ENCODE measurements around the gene SCN2B. TPM values are rescaled to one million over a fixed set of nuclear protein-coding genes. Genes with fewer than 3 reads are reported as not detected.

Gene SCN2B
- total RNA-seq, 1 donor from 2014 or later, result 24.9 TPM

- peaks cover 8% of the 10 kb centered on the region for H3K4me1 ChIP-seq
- no peaks in the 10 kb centered on the region for H3K27me3 ChIP-seq (ENCODE audit: low read depth)
- no peak overlapping the region for H3K4me3 ChIP-seq
- intact Hi-C loops (cut with micrococcal nuclease), result no loop called here
- H3K9me3 ChIP-seq (replicated peaks), result no peaks in the 10 kb centered on the region
- no peak overlapping the region for H3K27ac ChIP-seq (replicated peaks)
- TF ChIP-seq, protein P1, sequence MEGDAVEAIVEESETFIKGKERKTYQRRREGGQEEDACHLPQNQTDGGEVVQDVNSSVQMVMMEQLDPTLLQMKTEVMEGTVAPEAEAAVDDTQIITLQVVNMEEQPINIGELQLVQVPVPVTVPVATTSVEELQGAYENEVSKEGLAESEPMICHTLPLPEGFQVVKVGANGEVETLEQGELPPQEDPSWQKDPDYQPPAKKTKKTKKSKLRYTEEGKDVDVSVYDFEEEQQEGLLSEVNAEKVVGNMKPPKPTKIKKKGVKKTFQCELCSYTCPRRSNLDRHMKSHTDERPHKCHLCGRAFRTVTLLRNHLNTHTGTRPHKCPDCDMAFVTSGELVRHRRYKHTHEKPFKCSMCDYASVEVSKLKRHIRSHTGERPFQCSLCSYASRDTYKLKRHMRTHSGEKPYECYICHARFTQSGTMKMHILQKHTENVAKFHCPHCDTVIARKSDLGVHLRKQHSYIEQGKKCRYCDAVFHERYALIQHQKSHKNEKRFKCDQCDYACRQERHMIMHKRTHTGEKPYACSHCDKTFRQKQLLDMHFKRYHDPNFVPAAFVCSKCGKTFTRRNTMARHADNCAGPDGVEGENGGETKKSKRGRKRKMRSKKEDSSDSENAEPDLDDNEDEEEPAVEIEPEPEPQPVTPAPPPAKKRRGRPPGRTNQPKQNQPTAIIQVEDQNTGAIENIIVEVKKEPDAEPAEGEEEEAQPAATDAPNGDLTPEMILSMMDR (IDR thresholded peaks at IDR 0.05; ENCODE audit: borderline replicate concordance), result no peak
- no peaks in the 10 kb centered on the region for H3K36me3 ChIP-seq
- DNase-seq, result no peak
Measured at GRCh38 chr11:118128721-118129470, 47.5 kb downstream of the SCN2B start.

GRCh38 chr11:118128310-118128709 lies 48.1 kb downstream of the SCN2B start:
- Histone ChIP-seq H3K9me3 (replicated peaks) (no peaks in the 10 kb centered on the region), H3K4me1 (peaks cover 8% of the 10 kb centered on the region), H3K36me3 (no peaks in the 10 kb centered on the region), H3K4me3 (no peak overlapping the region), H3K27me3 (ENCODE audit: low read depth) (no peaks in the 10 kb centered on the region), H3K27ac (replicated peaks) (no peak overlapping the region)
- TF ChIP-seq, protein P1 (IDR thresholded peaks at IDR 0.05; ENCODE audit: borderline replicate concordance), result no peak
- intact Hi-C loops (cut with micrococcal nuclease), result no loop called here
- DNase-seq, result no peak

DNA sequence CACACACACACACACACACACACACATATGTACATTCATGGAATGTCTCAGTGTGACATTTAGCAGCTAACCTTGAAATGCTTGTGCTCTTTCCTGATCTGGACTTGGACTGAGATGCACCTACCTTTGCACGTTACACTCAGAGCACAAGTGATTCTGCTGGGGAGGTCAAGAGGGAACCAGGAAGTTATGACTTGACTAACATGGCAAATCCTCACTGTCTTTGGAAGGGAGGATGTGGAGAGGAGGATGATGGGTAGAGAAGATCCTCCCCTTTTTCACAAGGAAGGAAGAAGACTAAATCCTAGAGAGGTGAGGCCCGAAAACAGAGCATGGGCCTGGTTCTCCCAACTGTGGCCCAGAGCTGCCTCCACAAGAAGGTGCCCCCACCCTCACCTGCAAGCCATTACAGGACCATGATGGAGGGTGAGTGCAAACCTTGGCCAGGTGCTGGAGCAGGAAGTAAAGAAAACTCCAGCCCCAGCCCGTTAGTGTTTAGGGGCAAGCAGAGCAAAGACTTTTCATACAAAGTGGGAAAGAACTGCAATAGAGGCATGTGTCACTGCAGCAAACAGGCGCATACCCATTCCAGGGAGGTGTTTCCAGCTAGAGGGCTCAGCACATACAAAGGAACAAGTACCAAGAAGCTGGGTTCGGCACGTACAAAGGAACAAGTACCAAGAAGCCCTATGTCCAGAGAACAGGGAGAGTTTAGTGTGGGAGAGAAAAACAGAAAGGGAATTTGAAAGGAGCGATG lies 50.2 kb downstream of the SCN2B start:
- Histone ChIP-seq H3K4me1 (peaks cover 8% of the 10 kb centered on the region), H3K27ac (replicated peaks) (no peak overlapping the region), H3K36me3 (no peaks in the 10 kb centered on the region), H3K9me3 (replicated peaks) (no peaks in the 10 kb centered on the region), H3K4me3 (no peak overlapping the region), H3K27me3 (ENCODE audit: low read depth) (no peaks in the 10 kb centered on the region)
- no peak for DNase-seq
- intact Hi-C loops (cut with micrococcal nuclease), result no loop called here
- TF ChIP-seq, protein P1 (IDR thresholded peaks at IDR 0.05; ENCODE audit: borderline replicate concordance), result no peak

GRCh38 chr11:118124929-118125535 lies 51.4 kb downstream of the SCN2B start:
- Histone ChIP-seq H3K9me3 (replicated peaks) (no peaks in the 10 kb centered on the region), H3K27ac (replicated peaks) (no peak overlapping the region), H3K27me3 (ENCODE audit: low read depth) (no peaks in the 10 kb centered on the region), H3K4me3 (no peak overlapping the region), H3K36me3 (no peaks in the 10 kb centered on the region), H3K4me1 (peaks cover 6% of the 10 kb centered on the region)
- intact Hi-C loops (cut with micrococcal nuclease), result no loop called here
- DNase-seq, result no peak
- TF ChIP-seq, protein P1 (IDR thresholded peaks at IDR 0.05; ENCODE audit: borderline replicate concordance), result no peak

- no peaks in the 10 kb centered on the region for H3K36me3 ChIP-seq
- intact Hi-C loops (cut with micrococcal nuclease), result no loop called here
- TF ChIP-seq, protein P1 (IDR thresholded peaks at IDR 0.05; ENCODE audit: borderline replicate concordance), result no peak
Measured at GRCh38 chr11:118120793-118121192, 55.6 kb downstream of the SCN2B start.

More at GRCh38 chr11:118120793-118121192, 55.6 kb downstream of the SCN2B start:
- DNase-seq, result no peak
- Histone ChIP-seq H3K27me3 (ENCODE audit: low read depth) (no peaks in the 10 kb centered on the region), H3K4me3 (no peak overlapping the region), H3K9me3 (replicated peaks) (no peaks in the 10 kb centered on the region), H3K27ac (replicated peaks) (no peak overlapping the region), H3K4me1 (peaks cover 22% of the 10 kb centered on the region)
